ENCODE measurements around the gene MAGEE2. TPM values are rescaled to one million over a fixed set of nuclear protein-coding genes. Genes with fewer than 3 reads are reported as not detected.
"Not testable (repeated sequence)": the region's sequence is repeated elsewhere in the genome, so short reads cannot be mapped to it uniquely, and the experiment has no call there.

Gene MAGEE2, protein sequence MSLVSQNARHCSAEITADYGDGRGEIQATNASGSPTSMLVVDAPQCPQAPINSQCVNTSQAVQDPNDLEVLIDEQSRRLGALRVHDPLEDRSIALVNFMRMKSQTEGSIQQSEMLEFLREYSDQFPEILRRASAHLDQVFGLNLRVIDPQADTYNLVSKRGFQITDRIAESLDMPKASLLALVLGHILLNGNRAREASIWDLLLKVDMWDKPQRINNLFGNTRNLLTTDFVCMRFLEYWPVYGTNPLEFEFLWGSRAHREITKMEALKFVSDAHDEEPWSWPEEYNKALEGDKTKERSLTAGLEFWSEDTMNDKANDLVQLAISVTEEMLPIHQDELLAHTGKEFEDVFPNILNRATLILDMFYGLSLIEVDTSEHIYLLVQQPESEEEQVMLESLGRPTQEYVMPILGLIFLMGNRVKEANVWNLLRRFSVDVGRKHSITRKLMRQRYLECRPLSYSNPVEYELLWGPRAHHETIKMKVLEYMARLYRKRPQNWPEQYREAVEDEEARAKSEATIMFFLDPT
- total RNA-seq, result not detected in 2 replicates
- long read RNA-seq, result 0 reads

DNA sequence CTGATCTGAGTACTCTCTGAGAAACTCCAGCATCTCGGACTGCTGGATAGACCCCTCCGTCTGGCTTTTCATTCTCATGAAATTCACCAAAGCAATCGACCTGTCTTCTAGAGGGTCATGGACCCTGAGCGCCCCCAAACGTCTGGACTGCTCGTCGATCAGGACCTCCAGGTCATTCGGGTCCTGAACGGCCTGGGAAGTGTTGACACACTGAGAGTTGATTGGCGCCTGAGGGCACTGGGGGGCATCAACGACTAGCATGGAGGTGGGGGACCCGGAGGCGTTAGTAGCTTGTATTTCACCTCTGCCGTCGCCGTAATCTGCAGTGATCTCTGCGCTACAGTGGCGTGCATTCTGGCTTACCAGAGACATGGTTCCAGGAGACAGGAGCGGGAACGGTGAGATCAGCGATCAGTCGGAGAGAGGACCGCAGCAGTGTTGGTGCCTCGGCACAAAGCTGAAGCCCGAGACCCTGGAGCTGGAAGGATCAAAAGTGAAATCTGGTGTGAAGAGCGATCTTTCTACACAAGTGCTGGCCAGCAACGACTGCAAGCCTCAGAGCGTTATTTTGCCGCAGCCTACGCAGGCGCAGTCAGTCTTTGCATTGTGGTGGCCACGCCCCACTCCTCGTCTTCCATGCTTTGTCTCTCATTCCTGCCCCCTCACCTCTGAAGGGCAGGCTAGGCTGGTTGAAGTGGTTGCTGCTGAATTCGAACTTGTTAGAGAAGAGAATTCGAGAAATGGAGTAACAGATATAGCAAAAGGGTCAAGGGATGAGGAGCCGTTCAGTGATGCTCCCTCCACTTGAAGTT, at the start of gene MAGEE2:
Gene MAGEE2 (minus strand): TSS at position 575 of the 812 bp plus-strand sequence. CDS start 203 bp downstream, at position 372.
- Mint-ChIP-seq H3K27ac (ENCODE audit: unreplicated experiment) (no peak within 1 kb of the TSS), H3K27me3 (ENCODE audit: low read depth) (no peaks in the 10 kb centered on the region), H3K4me3 (no peak within 1 kb of the TSS), H3K9me3 (peaks cover 15% of the 10 kb centered on the region), H3K4me1 (no peaks in the 10 kb centered on the region), H3K36me3 (ENCODE audit: low read depth) (peaks cover under 1% of the 10 kb centered on the region)
- TF ChIP-seq, protein P1, sequence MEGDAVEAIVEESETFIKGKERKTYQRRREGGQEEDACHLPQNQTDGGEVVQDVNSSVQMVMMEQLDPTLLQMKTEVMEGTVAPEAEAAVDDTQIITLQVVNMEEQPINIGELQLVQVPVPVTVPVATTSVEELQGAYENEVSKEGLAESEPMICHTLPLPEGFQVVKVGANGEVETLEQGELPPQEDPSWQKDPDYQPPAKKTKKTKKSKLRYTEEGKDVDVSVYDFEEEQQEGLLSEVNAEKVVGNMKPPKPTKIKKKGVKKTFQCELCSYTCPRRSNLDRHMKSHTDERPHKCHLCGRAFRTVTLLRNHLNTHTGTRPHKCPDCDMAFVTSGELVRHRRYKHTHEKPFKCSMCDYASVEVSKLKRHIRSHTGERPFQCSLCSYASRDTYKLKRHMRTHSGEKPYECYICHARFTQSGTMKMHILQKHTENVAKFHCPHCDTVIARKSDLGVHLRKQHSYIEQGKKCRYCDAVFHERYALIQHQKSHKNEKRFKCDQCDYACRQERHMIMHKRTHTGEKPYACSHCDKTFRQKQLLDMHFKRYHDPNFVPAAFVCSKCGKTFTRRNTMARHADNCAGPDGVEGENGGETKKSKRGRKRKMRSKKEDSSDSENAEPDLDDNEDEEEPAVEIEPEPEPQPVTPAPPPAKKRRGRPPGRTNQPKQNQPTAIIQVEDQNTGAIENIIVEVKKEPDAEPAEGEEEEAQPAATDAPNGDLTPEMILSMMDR (conservative IDR thresholded peaks at IDR 0.05), result no peak
- DNase-seq (ENCODE audit: low read depth, low spot score), result no peak

DNA sequence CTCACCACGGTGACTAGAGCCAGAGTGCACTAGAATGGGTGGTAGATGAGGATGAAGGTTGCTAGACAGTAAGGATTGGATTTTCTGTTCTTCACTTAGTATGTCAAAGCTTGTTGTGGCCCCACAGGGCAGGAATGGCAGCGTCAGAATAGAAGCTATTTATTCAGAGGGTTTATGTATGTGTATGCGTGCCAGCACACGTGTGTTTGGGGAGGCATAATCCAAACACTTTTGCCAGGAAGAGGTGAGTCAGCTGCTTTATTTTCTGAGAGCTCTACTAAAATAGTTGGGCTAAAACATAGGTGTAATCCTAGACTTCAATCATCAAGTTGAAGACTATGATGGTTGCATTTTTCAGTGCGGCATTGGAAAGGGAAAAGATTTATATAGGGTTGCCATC, 1.2 kb upstream of the MAGEE2 start:
- peaks cover 3% of the 10 kb centered on the region for H3K36me3 Mint-ChIP-seq (ENCODE audit: low read depth)
- no peak overlapping the region for H3K27ac Mint-ChIP-seq (ENCODE audit: unreplicated experiment)
- H3K4me1 Mint-ChIP-seq, result no peaks in the 10 kb centered on the region
- DNase-seq (ENCODE audit: low read depth, low spot score), result no peak
- TF ChIP-seq, protein P1 (conservative IDR thresholded peaks at IDR 0.05), result no peak
- H3K27me3 Mint-ChIP-seq (ENCODE audit: low read depth), result no peaks in the 10 kb centered on the region
- H3K9me3 Mint-ChIP-seq, result peaks cover 22% of the 10 kb centered on the region
- no peak overlapping the region for H3K4me3 Mint-ChIP-seq

DNA sequence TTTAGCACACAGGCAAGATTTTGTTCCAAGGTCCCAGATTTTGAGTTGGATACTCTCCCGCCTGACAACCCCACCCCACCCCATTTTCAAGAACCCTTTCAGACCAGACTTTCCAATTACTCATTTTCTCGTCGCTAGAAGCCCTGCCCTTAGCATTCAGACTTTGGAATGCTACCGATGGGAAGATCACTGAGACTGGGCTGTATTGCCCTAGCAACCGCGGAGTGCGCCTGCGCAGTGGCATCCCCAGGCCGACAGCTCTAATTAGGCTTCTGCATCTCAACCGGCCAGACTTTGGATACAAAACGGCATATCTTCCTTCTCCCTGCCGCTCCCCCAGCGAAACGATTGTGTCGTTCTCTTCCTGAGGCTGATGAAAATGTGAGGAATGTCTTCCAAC, 3.4 kb downstream of the MAGEE2 start:
- H3K36me3 Mint-ChIP-seq (ENCODE audit: low read depth), result no peaks in the 10 kb centered on the region
- no peak for DNase-seq (ENCODE audit: low read depth, low spot score)
- no peaks in the 10 kb centered on the region for H3K27me3 Mint-ChIP-seq (ENCODE audit: low read depth)
- H3K4me1 Mint-ChIP-seq, result no peaks in the 10 kb centered on the region
- peaks cover 13% of the 10 kb centered on the region for H3K9me3 Mint-ChIP-seq
- H3K27ac Mint-ChIP-seq (ENCODE audit: unreplicated experiment), result no peak overlapping the region
- TF ChIP-seq, protein P1 (conservative IDR thresholded peaks at IDR 0.05), result no peak
- no peak overlapping the region for H3K4me3 Mint-ChIP-seq

DNA sequence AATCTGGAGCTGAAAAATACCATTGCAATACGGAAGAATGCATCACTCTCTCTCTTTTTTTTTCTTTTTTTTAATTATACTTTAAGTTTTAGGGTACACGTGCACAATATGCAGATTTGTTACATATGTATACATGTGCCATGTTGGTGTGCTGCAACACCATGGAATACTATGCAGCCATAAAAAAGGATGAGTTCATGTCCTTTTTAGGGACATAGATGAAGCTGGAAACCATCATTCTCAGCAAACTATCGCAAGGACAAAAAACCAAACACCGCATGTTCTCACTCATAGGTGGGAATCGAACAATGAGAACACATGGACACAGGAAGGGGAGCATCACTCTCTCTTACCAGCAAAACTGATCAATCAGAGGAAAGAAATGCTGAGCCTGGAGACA, 17.0 kb downstream of the MAGEE2 start:
- H3K27ac Mint-ChIP-seq (ENCODE audit: unreplicated experiment); H3K36me3 Mint-ChIP-seq (ENCODE audit: low read depth); DNase-seq (ENCODE audit: low read depth, low spot score); H3K4me3 Mint-ChIP-seq; H3K4me1 Mint-ChIP-seq; H3K27me3 Mint-ChIP-seq (ENCODE audit: low read depth): not testable (repeated sequence)
- peaks cover 10% of the 10 kb centered on the region for H3K9me3 Mint-ChIP-seq

DNA sequence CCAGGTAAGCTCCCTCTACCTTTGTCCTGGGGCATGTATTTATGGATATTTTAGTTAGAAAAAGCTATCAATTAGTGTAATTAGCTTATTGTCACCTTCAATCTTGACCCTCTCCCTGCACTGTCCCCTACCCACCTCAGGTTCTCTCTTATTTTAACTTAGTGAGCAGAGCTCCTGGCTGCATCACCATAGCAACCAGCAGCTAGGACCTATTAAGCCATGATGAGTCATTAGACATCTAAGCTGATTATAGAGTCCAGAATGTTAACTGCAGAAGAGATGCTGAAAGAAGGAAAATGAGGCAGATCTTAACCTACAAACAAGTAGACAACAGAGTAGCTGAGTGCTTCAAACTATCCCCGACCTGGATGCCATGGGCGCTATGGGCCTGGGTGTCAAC, 36.6 kb downstream of the MAGEE2 start:
- Mint-ChIP-seq H3K4me1 (peaks cover 6% of the 10 kb centered on the region), H3K9me3 (peaks cover 22% of the 10 kb centered on the region), H3K27me3 (ENCODE audit: low read depth) (no peaks in the 10 kb centered on the region), H3K36me3 (ENCODE audit: low read depth) (peaks cover 34% of the 10 kb centered on the region), H3K27ac (ENCODE audit: unreplicated experiment) (no peak overlapping the region), H3K4me3 (peak overlapping the region; percentile 55)
- no peak for DNase-seq (ENCODE audit: low read depth, low spot score)
- TF ChIP-seq, protein P1 (conservative IDR thresholded peaks at IDR 0.05), result no peak

All from neural crest cell (in vitro differentiated cells).